Measurements from ENCODE around the gene LRCH4.
A peak's percentile ranks its signal among the peaks of the same experiment; 100 is the strongest.
"Not testable (repeated sequence)": the region's sequence is repeated elsewhere in the genome, so short reads cannot be mapped to it uniquely, and the experiment has no call there.

The LRCH4 gene

GRCh38 chr7:100552532-100552931 is 33.4 kb downstream of the LRCH4 start:
- peak overlapping the region; percentile 61 to 71 for H3K27ac Mint-ChIP-seq
- no peak overlapping the region for H3K4me3 Mint-ChIP-seq
- peaks cover 41% of the 10 kb centered on the region for H3K4me1 Mint-ChIP-seq
- ATAC-seq (no peak), DNase-seq (no peak)
- H3K9me3 Mint-ChIP-seq, result no peaks in the 10 kb centered on the region
- no peaks in the 10 kb centered on the region for H3K27me3 Mint-ChIP-seq

DNA sequence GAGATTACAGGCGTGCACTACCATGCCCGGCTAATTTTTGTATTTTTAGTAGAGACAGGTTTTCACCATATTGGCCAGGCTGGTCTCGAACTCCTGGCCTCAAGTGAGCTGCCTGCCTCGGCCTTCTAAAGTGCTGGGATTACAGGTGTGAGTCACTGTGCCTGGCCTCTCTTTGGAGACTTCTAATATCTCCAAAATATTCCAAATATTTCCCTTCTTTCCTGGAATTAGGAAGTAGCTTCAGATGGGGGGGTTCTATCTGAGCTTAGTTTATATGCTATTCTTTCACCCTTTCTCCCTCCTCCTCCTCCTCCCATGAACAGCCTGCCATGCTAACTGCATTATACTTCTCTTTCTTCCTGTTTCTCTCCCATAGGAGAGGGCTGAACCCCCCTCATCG is 37.5 kb downstream of the LRCH4 start:
- peak overlapping the region; percentile 17 to 46 for H3K4me3 Mint-ChIP-seq
- DNase-seq, H3K27me3 Mint-ChIP-seq, H3K9me3 Mint-ChIP-seq, ATAC-seq: not testable (repeated sequence)
- H3K4me1 Mint-ChIP-seq, result peaks cover 75% of the 10 kb centered on the region
- peak overlapping the region; percentile 42 to 47 for H3K27ac Mint-ChIP-seq

GRCh38 chr7:100547872-100548271 is 38.1 kb downstream of the LRCH4 start:
- Mint-ChIP-seq H3K9me3 (no peaks in the 10 kb centered on the region), H3K4me3 (peak overlapping the region; percentile 85 to 97), H3K4me1 (peaks cover 80% of the 10 kb centered on the region), H3K27me3 (no peaks in the 10 kb centered on the region), H3K27ac (peak overlapping the region; percentile 78 to 95)
- DNase-seq (no peak), ATAC-seq (no peak)

GRCh38 chr7:100546926-100547800 is 38.8 kb downstream of the LRCH4 start:
- Mint-ChIP-seq H3K4me1 (peaks cover 87% of the 10 kb centered on the region), H3K4me3 (peak overlapping the region; percentile 85 to 97), H3K27ac (peak overlapping the region; percentile 78 to 95), H3K9me3 (no peaks in the 10 kb centered on the region), H3K27me3 (no peaks in the 10 kb centered on the region)
- ATAC-seq (no peak), DNase-seq (no peak)

GRCh38 chr7:100546129-100546925 is 39.6 kb downstream of the LRCH4 start:
- H3K27me3 Mint-ChIP-seq, result no peaks in the 10 kb centered on the region
- peak overlapping the region; percentile 85 to 97 for H3K4me3 Mint-ChIP-seq
- peak overlapping the region; percentile 92 to 95 for H3K27ac Mint-ChIP-seq
- no peaks in the 10 kb centered on the region for H3K9me3 Mint-ChIP-seq
- ATAC-seq, result peak; percentile 50
- peaks cover 96% of the 10 kb centered on the region for H3K4me1 Mint-ChIP-seq
- DNase-seq, result peak; percentile 44 to 48

DNA sequence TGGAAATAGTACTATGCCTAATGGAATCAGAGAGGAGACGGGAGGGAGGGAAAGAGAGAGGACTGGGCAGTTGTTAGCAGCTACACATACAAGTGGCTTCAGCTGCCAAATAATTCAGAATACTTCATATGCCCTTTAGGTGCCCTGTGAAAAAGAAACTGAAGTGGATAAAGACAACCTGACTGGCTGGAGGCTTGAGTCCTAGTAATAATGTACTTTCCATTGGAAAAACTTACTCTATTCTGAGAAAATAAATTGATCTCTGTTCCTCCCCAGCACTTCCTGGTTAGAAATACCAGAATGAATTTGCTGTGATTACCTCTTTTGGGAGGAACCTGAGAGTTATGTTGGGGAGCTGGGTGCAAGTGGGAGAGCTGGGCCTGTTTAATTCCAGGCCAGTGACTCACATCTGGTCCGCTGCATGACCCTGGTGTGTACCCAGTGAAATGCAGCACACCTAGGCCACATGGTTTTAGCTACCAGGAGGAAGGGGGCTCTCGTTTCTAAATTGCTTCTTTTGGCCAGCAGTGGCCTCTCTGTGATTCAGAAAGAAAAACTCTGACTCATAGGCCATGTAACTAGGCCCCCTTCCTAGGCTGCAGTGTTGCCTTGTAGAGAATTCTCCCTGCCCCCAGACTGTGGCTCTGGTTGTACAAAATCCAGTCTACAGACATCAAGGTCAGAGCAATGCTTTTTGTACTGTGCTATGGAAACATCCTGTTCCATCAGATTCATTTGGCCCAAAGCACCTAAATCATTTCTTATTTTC is 40.4 kb downstream of the LRCH4 start:
- no peaks in the 10 kb centered on the region for H3K9me3 Mint-ChIP-seq
- ATAC-seq, result peak; percentile 88

DNA sequence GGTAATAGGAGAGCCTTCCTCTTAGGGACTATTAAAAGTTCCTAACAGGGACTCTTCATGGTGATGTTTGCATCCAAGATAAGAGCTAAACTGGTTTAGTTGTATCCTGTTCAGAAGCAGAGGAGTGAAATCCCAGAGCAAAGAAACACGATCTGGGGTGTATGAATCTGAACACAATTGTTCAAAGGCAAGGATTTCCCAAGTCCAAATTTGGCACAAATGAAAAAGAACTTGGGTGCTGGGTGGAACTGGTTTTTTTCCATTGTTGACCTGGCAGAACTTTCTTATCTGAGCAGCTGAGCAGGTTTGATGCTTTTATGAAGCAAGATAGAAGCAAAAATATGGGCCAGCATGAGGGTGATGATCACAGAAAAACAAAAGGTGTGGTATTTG is 41.0 kb downstream of the LRCH4 start:
- Mint-ChIP-seq H3K27me3 (no peaks in the 10 kb centered on the region), H3K9me3 (no peaks in the 10 kb centered on the region), H3K4me3 (peak overlapping the region; percentile 85 to 97), H3K4me1 (peaks cover 99% of the 10 kb centered on the region), H3K27ac (peak overlapping the region; percentile 92 to 95)
- DNase-seq (no peak), ATAC-seq (no peak)

More for the DNA sequence above, 40.4 kb downstream of the LRCH4 start:
- DNase-seq, result peak; percentile 75 to 85
- no peaks in the 10 kb centered on the region for H3K27me3 Mint-ChIP-seq
- peaks cover 100% of the 10 kb centered on the region for H3K4me1 Mint-ChIP-seq
- H3K4me3 Mint-ChIP-seq, result peak overlapping the region; percentile 85 to 97
- H3K27ac Mint-ChIP-seq, result peak overlapping the region; percentile 92 to 95

DNA sequence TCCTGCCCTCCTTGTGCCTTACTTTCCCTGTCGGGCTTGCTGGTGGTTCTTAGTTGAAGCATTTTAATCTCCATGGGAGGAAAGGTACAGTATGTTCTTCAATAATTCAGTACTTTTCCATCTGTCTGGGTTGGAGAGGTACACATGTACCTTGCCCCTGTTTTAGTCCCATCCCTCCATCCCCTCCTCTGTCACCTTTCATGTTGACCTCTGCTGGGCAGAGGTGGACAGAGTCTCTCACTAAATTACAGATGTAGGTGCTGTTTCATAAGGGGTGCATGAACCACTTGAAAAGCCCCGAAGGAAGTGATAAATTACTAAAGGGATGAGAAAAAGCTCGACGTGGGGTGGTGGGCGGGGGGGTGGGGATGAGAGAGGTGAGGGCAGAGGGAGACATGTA is 41.5 kb downstream of the LRCH4 start:
- no peaks in the 10 kb centered on the region for H3K27me3 Mint-ChIP-seq
- no peak for ATAC-seq
- peak overlapping the region; percentile 85 to 97 for H3K4me3 Mint-ChIP-seq
- DNase-seq, result no peak
- peaks cover 98% of the 10 kb centered on the region for H3K4me1 Mint-ChIP-seq
- H3K27ac Mint-ChIP-seq, result peak overlapping the region; percentile 92 to 95
- H3K9me3 Mint-ChIP-seq, result no peaks in the 10 kb centered on the region

DNA sequence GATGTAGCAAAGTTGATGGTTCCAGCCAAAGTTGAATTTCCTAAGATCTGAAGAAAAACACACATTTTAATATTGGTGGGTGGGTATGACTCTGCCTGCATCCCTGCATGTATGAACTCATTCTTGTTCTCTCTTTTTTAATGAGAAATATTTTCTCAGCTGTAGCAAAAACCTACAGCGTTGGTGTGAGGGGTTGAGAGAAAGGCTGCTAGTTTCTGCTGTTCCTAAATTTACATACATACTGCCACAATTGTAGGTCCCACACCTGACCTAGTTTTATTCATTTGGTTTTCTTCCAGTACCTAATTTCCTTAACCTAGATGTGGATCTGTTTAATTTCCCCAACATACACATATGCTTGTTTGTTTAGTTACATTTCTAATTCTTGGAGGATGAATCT is 42.3 kb downstream of the LRCH4 start:
- ATAC-seq (no peak), DNase-seq (no peak)
- Mint-ChIP-seq H3K4me3 (peak overlapping the region; percentile 85 to 97), H3K27me3 (no peaks in the 10 kb centered on the region), H3K4me1 (peaks cover 90% of the 10 kb centered on the region), H3K9me3 (no peaks in the 10 kb centered on the region), H3K27ac (peak overlapping the region; percentile 92 to 95)

DNA sequence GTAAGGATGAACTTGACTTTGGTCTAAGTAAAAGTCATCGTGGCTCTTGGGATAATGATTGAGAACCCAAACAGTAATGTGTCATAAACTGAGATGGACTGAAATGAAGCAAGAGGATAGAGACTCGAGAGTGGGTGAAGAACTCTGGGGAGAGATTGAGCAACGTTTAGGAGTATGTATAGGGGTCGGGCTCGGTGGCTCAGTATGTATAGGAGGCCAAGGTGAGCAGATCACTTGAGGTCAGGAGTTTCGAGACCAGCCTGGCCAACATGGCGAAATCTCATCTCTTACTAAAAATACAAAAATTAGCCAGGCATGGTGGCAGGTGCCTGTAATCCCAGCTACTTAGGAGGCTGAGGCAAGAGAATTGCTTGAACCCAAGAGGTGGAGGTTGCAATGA is 44.6 kb downstream of the LRCH4 start:
- not testable (repeated sequence) for H3K27me3 Mint-ChIP-seq, DNase-seq, H3K9me3 Mint-ChIP-seq, ATAC-seq
- H3K4me1 Mint-ChIP-seq, result peaks cover 78% of the 10 kb centered on the region
- H3K4me3 Mint-ChIP-seq, result peak overlapping the region; percentile 85 to 97
- H3K27ac Mint-ChIP-seq, result peak overlapping the region in 1 of 2 donors; percentile 61

GRCh38 chr7:100540073-100540723 is 45.7 kb downstream of the LRCH4 start:
- DNase-seq (no peak), ATAC-seq (no peak)
- Mint-ChIP-seq H3K4me1 (peaks cover 67% of the 10 kb centered on the region), H3K4me3 (peak overlapping the region; percentile 85 to 97), H3K27ac (peak overlapping the region; percentile 75 to 86), H3K9me3 (no peaks in the 10 kb centered on the region), H3K27me3 (no peaks in the 10 kb centered on the region)

DNA sequence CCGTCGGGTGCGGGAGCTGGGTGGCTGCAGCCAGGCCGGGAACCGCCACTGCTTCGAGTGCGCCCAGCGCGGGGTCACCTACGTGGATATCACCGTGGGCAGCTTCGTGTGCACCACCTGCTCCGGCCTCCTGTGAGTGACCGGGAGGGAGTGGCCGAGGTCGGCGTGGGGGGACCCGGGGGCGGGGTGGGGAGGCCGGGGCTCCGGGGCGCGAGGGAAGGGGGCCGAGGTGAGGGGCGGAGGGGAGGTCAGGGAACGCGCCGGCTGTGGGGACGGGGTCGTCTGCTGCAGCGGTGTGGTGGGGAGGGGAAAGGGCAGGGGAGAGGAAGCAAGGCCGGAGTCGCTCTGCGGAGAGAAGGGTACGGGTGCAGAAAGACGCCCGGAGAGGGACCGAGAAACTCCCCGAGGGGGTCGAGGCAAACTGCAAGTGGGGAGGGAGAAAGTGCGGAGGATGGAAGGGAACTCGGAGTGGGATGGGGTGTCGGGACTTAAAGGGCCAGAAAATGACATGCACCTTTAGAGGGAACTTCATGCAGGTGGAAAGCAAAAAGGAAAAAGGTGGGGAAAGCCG is 46.4 kb downstream of the LRCH4 start:
- ATAC-seq, result no peak
- Mint-ChIP-seq H3K27me3 (no peaks in the 10 kb centered on the region), H3K4me1 (peaks cover 61% of the 10 kb centered on the region)

GRCh38 chr7:100538654-100539435 is 47.1 kb downstream of the LRCH4 start, which contains the start of gene AGFG2:
Gene AGFG2 (plus strand): TSS chr7:100539203. CDS start chr7:100539347, 144 bp downstream.
- H3K27me3 Mint-ChIP-seq, result no peaks in the 10 kb centered on the region
- DNase-seq (peak; percentile 100), ATAC-seq (peak; percentile 94)
- H3K4me1 Mint-ChIP-seq, result peaks cover 54% of the 10 kb centered on the region
- H3K4me3 Mint-ChIP-seq, result peak within 1 kb of the TSS; percentile 85 to 97
- peak within 1 kb of the TSS; percentile 97 to 98 for H3K27ac Mint-ChIP-seq
- H3K9me3 Mint-ChIP-seq, result no peaks in the 10 kb centered on the region

More for the DNA sequence above, 46.4 kb downstream of the LRCH4 start:
- peak overlapping the region; percentile 85 to 97 for H3K4me3 Mint-ChIP-seq
- H3K9me3 Mint-ChIP-seq, result no peaks in the 10 kb centered on the region
- H3K27ac Mint-ChIP-seq, result peak overlapping the region; percentile 96 to 98
- peak in 1 of 2 donors; percentile 38 for DNase-seq

GRCh38 chr7:100538348-100538653 is 47.6 kb downstream of the LRCH4 start:
- H3K27me3 Mint-ChIP-seq, result no peaks in the 10 kb centered on the region
- no peak for DNase-seq
- peaks cover 48% of the 10 kb centered on the region for H3K4me1 Mint-ChIP-seq
- H3K27ac Mint-ChIP-seq, result peak overlapping the region; percentile 29 to 97
- peak overlapping the region; percentile 85 to 97 for H3K4me3 Mint-ChIP-seq
- no peak for ATAC-seq
- H3K9me3 Mint-ChIP-seq, result no peaks in the 10 kb centered on the region

All from stimulated activated naive CD8-positive, alpha-beta T cell treated with anti-CD3 and anti-CD28 coated beads, Interleukin-15, amount 100 ng/mL, for 72 hours (primary cell).